Fibroblast of pulmonary artery (primary cell): ENCODE measurements around the gene SSMEM1.
"Not testable (repeated sequence)": the region's sequence is repeated elsewhere in the genome, so short reads cannot be mapped to it uniquely, and the experiment has no call there.

ENCODE experiments used
- DNase-seq: peaks from one replicate; pipeline ENCODE4 v3.0.0-alpha.2; 2010; ENCODE audit warnings: low read depth
- H3K4me3 ChIP-seq: replicated peaks from 2 replicates; pipeline ENCODE4 v1.5.1; 2011; ENCODE audit warnings: low read depth, mild to moderate bottlenecking, control low read depth, low read length, moderate library complexity
- TF ChIP-seq, protein P1 (sequence below): IDR thresholded peaks from 2 replicates; pipeline ENCODE4 v1.5.1; 2011; ENCODE audit warnings: mild to moderate bottlenecking, control low read depth, low read length, inconsistent platforms; ENCODE audit errors: missing control alignments

The SSMEM1 gene

DNA sequence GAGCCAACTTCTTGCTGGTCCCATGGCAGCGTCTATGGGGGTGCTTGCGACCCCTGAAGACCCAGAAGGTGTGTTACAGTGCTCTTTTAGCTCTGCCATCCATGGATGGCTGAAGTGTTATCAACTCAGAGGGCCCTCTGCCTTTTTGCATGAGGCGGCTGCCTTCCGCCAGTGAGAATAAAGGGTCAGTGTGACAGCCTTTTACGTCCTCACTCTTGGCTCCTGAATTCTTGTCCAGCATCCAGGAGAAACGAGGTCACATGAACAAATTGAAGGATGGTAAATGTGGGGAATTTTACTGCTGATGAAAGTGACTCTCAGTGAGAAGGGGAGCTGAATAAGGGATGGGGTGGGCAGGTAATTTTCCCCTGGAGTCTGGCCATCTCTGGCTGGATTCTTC is 24.1 kb downstream of the SSMEM1 start:
- no peak for DNase-seq
- no peak overlapping the region for H3K4me3 ChIP-seq
- TF ChIP-seq, protein P1, sequence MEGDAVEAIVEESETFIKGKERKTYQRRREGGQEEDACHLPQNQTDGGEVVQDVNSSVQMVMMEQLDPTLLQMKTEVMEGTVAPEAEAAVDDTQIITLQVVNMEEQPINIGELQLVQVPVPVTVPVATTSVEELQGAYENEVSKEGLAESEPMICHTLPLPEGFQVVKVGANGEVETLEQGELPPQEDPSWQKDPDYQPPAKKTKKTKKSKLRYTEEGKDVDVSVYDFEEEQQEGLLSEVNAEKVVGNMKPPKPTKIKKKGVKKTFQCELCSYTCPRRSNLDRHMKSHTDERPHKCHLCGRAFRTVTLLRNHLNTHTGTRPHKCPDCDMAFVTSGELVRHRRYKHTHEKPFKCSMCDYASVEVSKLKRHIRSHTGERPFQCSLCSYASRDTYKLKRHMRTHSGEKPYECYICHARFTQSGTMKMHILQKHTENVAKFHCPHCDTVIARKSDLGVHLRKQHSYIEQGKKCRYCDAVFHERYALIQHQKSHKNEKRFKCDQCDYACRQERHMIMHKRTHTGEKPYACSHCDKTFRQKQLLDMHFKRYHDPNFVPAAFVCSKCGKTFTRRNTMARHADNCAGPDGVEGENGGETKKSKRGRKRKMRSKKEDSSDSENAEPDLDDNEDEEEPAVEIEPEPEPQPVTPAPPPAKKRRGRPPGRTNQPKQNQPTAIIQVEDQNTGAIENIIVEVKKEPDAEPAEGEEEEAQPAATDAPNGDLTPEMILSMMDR, result no peak

DNA sequence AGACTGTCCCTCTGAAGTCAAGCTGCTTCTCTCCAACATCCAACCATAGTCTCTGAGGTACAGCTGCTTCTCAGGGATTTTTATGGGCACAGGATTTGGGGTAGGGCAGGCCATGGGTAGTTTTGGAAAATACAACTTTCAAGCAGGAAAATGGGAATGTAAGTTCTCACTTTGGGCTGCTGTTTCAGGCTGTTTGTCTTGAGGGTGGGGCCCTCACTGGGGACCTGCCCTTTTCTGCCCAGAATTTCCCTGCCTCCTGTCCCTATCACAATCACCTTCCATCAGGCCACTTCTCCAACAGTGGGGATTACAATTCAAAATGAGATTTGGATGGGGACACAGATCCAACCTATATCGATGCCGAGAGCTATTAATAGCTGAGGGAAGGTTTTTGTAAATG is 24.5 kb downstream of the SSMEM1 start:
- no peak overlapping the region for H3K4me3 ChIP-seq
- TF ChIP-seq, protein P1, result no peak
- no peak for DNase-seq

DNA sequence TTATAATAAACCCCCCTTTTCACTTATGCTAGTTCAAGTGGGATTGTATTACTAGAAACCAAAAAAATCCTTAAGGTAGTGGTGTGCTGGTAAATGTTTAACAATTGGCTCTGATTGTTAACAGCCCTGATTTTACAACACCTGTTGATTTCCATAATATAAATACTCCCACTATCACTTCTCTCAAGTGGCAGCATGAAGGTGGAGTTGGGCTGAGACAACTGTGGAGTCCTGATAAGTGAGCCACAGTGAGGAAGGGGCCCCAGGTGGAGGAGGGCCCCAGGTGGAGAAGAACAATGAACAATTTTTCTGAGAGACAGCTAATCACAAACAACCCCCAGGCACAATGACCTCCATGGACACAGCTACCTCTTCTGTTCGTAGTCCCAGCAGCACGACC is 26.4 kb downstream of the SSMEM1 start:
- no peak for DNase-seq
- H3K4me3 ChIP-seq, result no peak overlapping the region
- TF ChIP-seq, protein P1, result no peak

DNA sequence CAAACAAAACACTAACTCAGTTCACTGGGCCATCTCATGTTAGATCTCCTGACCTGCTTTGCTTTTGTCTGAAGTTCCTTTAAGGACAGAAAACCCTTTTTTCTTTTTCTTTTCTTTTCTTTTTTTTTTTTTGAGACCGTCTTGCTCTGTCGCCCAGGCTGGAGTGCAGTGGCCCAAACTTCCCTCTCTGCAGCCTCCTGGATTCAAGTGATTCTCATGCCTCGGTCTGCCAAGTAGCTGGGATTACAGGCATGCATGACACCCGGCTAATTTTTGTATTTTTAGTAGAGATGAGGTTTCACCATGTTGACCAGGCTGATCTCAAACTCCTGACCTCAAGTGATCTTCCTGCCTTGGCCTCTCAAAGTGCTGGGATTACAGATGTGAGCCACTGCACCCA is 28.7 kb downstream of the SSMEM1 start:
- DNase-seq, H3K4me3 ChIP-seq: not testable (repeated sequence)

DNA sequence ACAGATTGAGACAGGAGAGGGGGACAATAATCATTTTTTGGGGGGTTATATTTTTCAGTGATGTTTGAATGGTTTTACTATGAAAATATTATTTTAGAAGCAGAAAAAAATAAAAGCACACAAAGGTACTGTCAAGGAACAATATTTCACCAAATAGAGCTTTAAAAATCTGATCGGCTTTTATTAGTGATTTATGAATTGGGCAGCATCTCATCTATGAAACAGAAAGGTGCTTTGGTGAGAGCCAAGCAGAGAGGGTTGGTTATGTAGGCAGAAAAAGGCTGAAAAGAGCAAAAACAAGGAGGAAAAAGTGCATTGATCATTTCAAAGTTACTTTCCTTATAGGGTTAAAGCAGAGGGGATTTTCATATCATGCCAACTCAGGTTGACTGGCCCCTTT is 32.6 kb downstream of the SSMEM1 start:
- TF ChIP-seq, protein P1, result no peak
- DNase-seq, result no peak
- H3K4me3 ChIP-seq, result no peak overlapping the region

DNA sequence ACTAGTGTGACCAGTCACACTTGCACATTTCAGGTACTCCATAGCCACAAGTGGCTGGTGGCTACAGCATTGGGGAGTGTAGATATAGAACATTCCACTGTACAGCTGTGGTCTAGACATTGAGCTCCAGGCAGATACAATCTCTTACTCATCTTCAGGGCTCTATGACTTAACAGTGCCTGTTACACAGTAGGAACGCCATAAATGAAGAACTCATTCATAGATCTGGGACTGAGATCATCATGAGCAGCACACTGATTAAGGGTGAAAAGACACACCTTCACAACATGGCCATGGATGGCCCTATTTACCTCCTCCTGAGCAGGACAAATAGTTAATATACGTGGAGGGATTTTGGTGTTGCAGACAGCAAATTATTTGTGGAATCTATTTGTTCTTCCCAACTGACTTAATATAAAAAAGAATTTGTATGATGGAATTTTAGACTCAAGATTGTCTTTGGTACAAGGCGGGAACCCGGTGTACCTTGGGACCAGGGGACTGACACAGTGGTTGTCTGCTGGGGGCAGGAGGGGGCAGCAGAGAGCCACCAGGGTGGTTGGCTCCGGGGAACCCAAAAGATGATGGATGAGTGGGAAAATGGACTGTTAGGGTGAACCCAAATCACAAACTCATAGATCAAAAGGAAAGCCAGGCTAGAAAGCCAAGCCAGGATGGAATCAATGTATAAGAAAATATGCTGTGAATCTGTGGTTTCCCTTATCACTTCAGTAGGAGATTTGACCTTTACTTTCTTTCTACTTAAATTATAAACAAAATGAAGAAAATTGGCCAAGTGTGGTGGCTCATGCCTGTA is 34.7 kb downstream of the SSMEM1 start:
- TF ChIP-seq, protein P1, result peak; percentile 97
- DNase-seq, result peak; percentile 65
- no peak overlapping the region for H3K4me3 ChIP-seq

DNA sequence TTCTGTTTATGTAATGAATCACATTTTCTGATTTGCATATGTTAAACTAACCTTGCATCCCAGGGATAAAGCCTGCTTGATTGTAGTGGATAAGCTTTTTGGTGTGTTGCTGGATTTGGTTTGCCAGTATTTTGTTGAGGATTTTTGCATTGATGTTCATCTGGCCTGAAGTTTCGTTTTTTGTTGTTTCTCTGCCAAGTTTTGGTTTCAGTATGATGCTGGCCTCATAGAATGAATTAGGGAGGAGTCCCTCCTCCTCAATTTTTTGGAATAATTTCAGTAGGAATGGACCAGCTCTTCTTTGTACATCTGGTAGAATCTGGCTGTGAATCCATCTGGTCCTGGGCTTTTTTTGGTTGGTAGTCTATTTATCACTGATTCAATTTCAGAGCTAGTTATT is 35.8 kb downstream of the SSMEM1 start:
- DNase-seq, result peak; percentile 33
- H3K4me3 ChIP-seq, result not testable (repeated sequence)

DNA sequence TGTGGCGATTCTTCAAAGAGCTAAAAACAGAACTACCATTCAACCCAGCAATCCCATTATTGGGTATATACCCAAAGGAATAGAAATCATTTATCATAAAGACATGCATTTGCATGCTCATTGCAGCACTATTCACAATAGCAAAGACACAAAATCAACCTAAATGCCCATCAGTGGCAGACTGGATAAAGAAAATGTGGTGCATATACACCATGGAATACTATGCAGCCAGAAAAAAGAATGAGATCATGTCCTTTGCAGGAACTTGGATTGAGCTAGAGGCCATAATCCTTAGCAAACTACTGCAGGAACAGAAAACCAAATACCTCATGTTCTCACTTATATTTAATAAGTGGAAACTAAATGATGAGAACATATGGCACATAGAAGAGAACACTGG is 38.8 kb downstream of the SSMEM1 start:
- H3K4me3 ChIP-seq, DNase-seq: not testable (repeated sequence)

DNA sequence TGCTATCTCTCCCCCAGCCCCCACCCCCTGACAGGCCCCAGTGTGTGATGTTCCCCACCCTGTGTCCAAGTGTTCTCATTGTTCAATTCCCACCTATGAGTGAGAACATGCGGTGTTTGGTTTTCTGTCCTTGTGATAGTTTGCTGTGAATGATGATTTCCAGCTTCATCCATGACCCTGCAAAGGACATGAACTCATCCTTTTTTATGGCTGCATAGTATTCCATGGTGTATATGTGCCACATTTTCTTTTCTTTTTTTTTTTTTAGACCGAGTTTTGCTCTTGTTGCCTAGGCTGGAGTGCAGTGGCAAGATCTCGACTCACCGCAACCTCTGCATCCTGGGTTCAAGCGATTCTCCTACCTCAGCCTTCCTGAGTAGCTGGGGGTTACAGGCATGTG is 41.2 kb downstream of the SSMEM1 start:
- H3K4me3 ChIP-seq, DNase-seq: not testable (repeated sequence)

DNA sequence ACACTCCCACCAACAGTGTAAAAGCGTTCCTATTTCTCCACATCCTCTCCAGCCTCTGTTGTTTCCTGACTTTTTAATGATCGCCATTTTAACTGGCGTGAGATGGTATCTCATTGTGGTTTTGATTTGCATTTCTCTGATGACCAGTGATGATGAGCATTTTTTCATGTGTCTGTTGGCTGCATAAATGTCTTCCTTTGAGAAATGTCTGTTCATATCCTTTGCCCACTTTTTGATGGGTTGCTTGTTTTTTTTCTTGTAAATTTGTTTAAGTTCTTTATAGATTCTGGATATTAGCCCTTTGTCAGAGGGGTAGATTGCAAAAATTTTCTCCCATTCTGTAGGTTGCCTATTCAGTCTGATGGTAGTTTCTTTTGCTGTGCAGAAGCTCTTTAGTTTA is 42.0 kb downstream of the SSMEM1 start:
- not testable (repeated sequence) for H3K4me3 ChIP-seq, DNase-seq
